OCI-LY3 (cell line): Measurements from ENCODE around the gene NKAIN4.

Experiments used
- H2AFZ ChIP-seq: fragments of 200-600, 300-600 bp; shearing (Covaris generic); 2 replicates; pipeline ENCODE4 v1.6.0; 2014; ENCODE audit warnings: antibody characterized with exemption, low read depth, low read length
- H3K27ac ChIP-seq: fragments of 200-600, 300-600 bp; sonication (generic); 2 replicates; pipeline ENCODE4 v1.5.1; 2014; ENCODE audit warnings: mild to moderate bottlenecking, low read length, moderate library complexity, mixed read lengths
- H3K27me3 ChIP-seq: fragments of 200-600, 300-600 bp; sonication (generic); 2 replicates; pipeline ENCODE4 v1.6.1; 2014; ENCODE audit warnings: low read depth, low read length, mixed read lengths
- H3K36me3 ChIP-seq: fragments of 200-600, 300-600 bp; sonication (generic); replicated peaks from 2 replicates; pipeline ENCODE3; 2014; ENCODE audit warnings: low read depth, low read length, mixed read lengths
- H3K4me1 ChIP-seq: fragments of 300-600, 200-600 bp; sonication (generic); 2 replicates; pipeline ENCODE4 v1.6.1; 2014; ENCODE audit warnings: low read length, mixed read lengths
- H3K4me2 ChIP-seq: fragments of 200-600, 300-600 bp; sonication (generic); 2 replicates; pipeline ENCODE4 v1.6.1; 2014; ENCODE audit warnings: low read length, mixed read lengths
- H3K4me3 ChIP-seq: fragments of 300-600, 200-600 bp; sonication (generic); 2 replicates; pipeline ENCODE4 v1.5.1; 2014; ENCODE audit warnings: antibody characterized with exemption, mild to moderate bottlenecking, low read length, moderate library complexity
- H3K79me2 ChIP-seq: fragments of 300-600, 200-600 bp; shearing (Covaris generic); 2 replicates; pipeline ENCODE4 v1.6.1; 2014; ENCODE audit warnings: mild to moderate bottlenecking, low read length, mixed read lengths
- H3K9ac ChIP-seq: fragments of 300-600, 200-600 bp; shearing (Covaris generic); 2 replicates; pipeline ENCODE4 v1.6.0; 2014; ENCODE audit warnings: mild to moderate bottlenecking, low read length, moderate library complexity
- H3K9me3 ChIP-seq: fragments of 200-600, 300-600 bp; shearing (Covaris generic); 2 replicates; pipeline ENCODE4 v1.6.1; 2014; ENCODE audit warnings: low read length, mixed read lengths; ENCODE audit not compliant: insufficient read depth
- H4K20me1 ChIP-seq: fragments of 200-600, 300-600 bp; sonication (generic); 2 replicates; pipeline ENCODE4 v1.6.1; 2016; ENCODE audit warnings: low read length, mixed read lengths; ENCODE audit not compliant: insufficient read depth
- EZH2phosphoT487 ChIP-seq: fragments of 200-600 bp; shearing (Covaris generic); IDR thresholded peaks from 2 replicates; pipeline ENCODE4 v1.6.1; 2018; ENCODE audit warnings: antibody characterized with exemption, mixed run types, low read depth
- TF ChIP-seq, protein P1 (sequence below): fragments of 200-600, 300-600 bp; sonication (generic); IDR thresholded peaks from 2 replicates; pipeline ENCODE4 v1.5.1; 2014; ENCODE audit warnings: antibody characterized with exemption, low read length, low read depth

NKAIN4 gene

GRCh38 chr20:63191400-63191799, 62.9 kb downstream of the NKAIN4 start:
- Histone ChIP-seq H3K27ac (no peak overlapping the region), H3K36me3 (peaks cover 14% of the 10 kb centered on the region), H3K4me2 (no peak overlapping the region), H3K4me1 (no peaks in the 10 kb centered on the region), H3K4me3 (no peak overlapping the region), H4K20me1 (peaks cover 14% of the 10 kb centered on the region), H3K27me3 (no peaks in the 10 kb centered on the region), H3K9me3 (no peaks in the 10 kb centered on the region), H3K9ac (no peak overlapping the region), H3K79me2 (peaks cover 17% of the 10 kb centered on the region), H2AFZ (no peak overlapping the region)
- no peak for TF ChIP-seq EZH2phosphoT487
- TF ChIP-seq, protein P1, sequence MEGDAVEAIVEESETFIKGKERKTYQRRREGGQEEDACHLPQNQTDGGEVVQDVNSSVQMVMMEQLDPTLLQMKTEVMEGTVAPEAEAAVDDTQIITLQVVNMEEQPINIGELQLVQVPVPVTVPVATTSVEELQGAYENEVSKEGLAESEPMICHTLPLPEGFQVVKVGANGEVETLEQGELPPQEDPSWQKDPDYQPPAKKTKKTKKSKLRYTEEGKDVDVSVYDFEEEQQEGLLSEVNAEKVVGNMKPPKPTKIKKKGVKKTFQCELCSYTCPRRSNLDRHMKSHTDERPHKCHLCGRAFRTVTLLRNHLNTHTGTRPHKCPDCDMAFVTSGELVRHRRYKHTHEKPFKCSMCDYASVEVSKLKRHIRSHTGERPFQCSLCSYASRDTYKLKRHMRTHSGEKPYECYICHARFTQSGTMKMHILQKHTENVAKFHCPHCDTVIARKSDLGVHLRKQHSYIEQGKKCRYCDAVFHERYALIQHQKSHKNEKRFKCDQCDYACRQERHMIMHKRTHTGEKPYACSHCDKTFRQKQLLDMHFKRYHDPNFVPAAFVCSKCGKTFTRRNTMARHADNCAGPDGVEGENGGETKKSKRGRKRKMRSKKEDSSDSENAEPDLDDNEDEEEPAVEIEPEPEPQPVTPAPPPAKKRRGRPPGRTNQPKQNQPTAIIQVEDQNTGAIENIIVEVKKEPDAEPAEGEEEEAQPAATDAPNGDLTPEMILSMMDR = no peak

GRCh38 chr20:63190828-63191227, 63.4 kb downstream of the NKAIN4 start:
- Histone ChIP-seq H3K4me3 (no peak overlapping the region), H3K27ac (no peak overlapping the region), H3K36me3 (peaks cover 11% of the 10 kb centered on the region), H3K4me2 (no peak overlapping the region), H4K20me1 (peaks cover 11% of the 10 kb centered on the region), H3K9ac (no peak overlapping the region), H2AFZ (no peak overlapping the region), H3K27me3 (no peaks in the 10 kb centered on the region), H3K9me3 (no peaks in the 10 kb centered on the region), H3K79me2 (peaks cover 11% of the 10 kb centered on the region), H3K4me1 (no peaks in the 10 kb centered on the region)
- no peak for TF ChIP-seq EZH2phosphoT487
- TF ChIP-seq, protein P1 = no peak
